Measurements from ENCODE around the gene COL28A1. TPM values are rescaled to one million over a fixed set of nuclear protein-coding genes. Genes with fewer than 3 reads are reported as not detected.

COL28A1 gene
- total RNA-seq, 3 donors from 2014 or later (not counting 1 experiment from before 2014, with no cell fraction given): 0.28 to 0.84 (median 0.45) TPM

DNA sequence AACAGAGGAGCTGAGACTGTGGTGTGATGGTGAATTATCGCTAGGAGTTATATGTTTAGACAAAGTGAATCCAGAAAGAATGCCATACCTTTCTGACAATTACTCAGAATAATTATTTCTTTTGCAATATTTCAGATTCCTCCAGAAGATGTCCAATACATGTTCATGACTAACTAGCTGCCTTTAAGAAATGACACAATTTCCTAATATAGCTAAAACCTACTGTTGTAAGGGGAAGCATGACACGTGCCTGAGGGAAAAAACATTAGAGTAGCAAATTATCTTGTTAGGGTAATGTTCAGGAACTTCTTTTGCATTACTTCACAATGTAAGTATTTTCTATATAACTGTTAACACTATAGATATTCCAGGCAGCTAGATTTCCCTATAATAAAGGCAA, 150.3 kb downstream of the COL28A1 start:
- WGBS (ENCODE audit: insufficient coverage): 100% methylated on average over 1 of the region's 2 CpGs
- Histone ChIP-seq H3K4me3 (ENCODE audit: low read length) (no peak overlapping the region), H3K27ac (ENCODE audit: low read length) (no peak overlapping the region), H3K9me3 (ENCODE audit: control insufficient read depth, insufficient read depth, low read length) (no peaks in the 10 kb centered on the region), H3K36me3 (ENCODE audit: control insufficient read depth, insufficient read depth, low read length) (no peaks in the 10 kb centered on the region), H3K4me1 (ENCODE audit: control insufficient read depth, insufficient read depth, low read length) (no peaks in the 10 kb centered on the region), H3K27me3 (ENCODE audit: control insufficient read depth, insufficient read depth, low read length) (no peaks in the 10 kb centered on the region)
- ATAC-seq: no peak
- no peak overlapping the region for H3K4me3 Mint-ChIP-seq
- TF ChIP-seq, protein P1, sequence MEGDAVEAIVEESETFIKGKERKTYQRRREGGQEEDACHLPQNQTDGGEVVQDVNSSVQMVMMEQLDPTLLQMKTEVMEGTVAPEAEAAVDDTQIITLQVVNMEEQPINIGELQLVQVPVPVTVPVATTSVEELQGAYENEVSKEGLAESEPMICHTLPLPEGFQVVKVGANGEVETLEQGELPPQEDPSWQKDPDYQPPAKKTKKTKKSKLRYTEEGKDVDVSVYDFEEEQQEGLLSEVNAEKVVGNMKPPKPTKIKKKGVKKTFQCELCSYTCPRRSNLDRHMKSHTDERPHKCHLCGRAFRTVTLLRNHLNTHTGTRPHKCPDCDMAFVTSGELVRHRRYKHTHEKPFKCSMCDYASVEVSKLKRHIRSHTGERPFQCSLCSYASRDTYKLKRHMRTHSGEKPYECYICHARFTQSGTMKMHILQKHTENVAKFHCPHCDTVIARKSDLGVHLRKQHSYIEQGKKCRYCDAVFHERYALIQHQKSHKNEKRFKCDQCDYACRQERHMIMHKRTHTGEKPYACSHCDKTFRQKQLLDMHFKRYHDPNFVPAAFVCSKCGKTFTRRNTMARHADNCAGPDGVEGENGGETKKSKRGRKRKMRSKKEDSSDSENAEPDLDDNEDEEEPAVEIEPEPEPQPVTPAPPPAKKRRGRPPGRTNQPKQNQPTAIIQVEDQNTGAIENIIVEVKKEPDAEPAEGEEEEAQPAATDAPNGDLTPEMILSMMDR (IDR thresholded peaks at IDR 0.05): no peak
- H3K36me3 Mint-ChIP-seq: peaks cover 4% of the 10 kb centered on the region
- H3K27me3 Mint-ChIP-seq (ENCODE audit: low read depth in 2 of 2): no peaks in the 10 kb centered on the region
- no peaks in the 10 kb centered on the region for H3K9me3 Mint-ChIP-seq
- no peak overlapping the region for H3K27ac Mint-ChIP-seq
- intact Hi-C loops (cut with micrococcal nuclease): no loop called here
- peaks cover 0 to 8% of the 10 kb centered on the region in 2 donors for H3K4me1 Mint-ChIP-seq
- DNase-seq: no peak

DNA sequence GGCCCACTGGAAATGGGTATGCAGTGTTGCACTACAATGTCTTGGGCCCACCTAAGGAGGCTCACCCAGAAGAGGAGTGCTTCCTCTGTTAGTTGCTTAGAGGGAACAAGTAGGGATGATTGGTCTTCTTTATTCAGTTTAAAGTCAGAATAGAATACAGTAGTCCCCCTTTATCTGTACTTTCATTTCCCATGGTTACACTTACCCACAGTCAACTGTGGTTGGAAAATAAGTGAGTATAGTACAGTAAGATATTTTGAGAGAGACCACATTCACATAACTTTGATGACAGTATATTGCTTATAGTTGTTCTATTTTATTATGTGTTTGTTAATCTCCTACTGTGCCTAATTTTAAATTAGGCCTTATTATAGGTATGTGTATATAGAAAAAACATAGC, 151.4 kb downstream of the COL28A1 start:
- no peak overlapping the region for H3K4me3 Mint-ChIP-seq
- no peak overlapping the region for H3K27ac Mint-ChIP-seq
- TF ChIP-seq, protein P1 (IDR thresholded peaks at IDR 0.05): no peak
- peaks cover 0 to 4% of the 10 kb centered on the region in 2 donors for H3K27me3 Mint-ChIP-seq (ENCODE audit: low read depth in 2 of 2)
- Histone ChIP-seq H3K4me3 (ENCODE audit: low read length) (no peak overlapping the region), H3K9me3 (ENCODE audit: control insufficient read depth, insufficient read depth, low read length) (no peaks in the 10 kb centered on the region), H3K27me3 (ENCODE audit: control insufficient read depth, insufficient read depth, low read length) (no peaks in the 10 kb centered on the region), H3K36me3 (ENCODE audit: control insufficient read depth, insufficient read depth, low read length) (no peaks in the 10 kb centered on the region), H3K27ac (ENCODE audit: low read length) (no peak overlapping the region), H3K4me1 (ENCODE audit: control insufficient read depth, insufficient read depth, low read length) (no peaks in the 10 kb centered on the region)
- no peaks in the 10 kb centered on the region for H3K36me3 Mint-ChIP-seq
- peaks cover 0 to 8% of the 10 kb centered on the region in 2 donors for H3K4me1 Mint-ChIP-seq
- DNase-seq (no peak), ATAC-seq (no peak)
- H3K9me3 Mint-ChIP-seq: no peaks in the 10 kb centered on the region
- intact Hi-C loops (cut with micrococcal nuclease): no loop called here

GRCh38 chr7:7375538-7375937, 160.1 kb downstream of the COL28A1 start:
- ATAC-seq: no peak
- H3K4me1 ChIP-seq (ENCODE audit: control insufficient read depth, insufficient read depth, low read length): no peaks in the 10 kb centered on the region
- no peak overlapping the region for H3K4me3 Mint-ChIP-seq

DNA sequence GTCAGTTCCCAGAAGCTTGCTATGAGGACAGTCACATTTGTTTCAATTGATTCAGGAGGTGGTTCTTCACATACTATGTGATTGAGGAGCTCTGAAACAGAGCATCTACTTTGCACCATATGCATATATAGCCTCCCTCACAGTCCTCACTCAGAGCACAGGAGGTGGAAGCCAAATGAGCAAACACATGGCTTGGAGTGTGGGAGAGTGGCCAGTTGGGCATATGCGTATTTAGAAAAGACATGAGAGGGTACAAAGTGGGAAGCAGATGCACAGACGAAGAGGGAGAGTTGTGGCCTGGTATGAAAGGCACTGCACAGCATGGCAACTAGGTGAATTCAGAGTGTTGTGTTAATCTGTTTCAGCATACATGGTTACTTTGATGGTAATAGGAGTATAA, 165.6 kb downstream of the COL28A1 start:
- no peak overlapping the region for H3K27ac ChIP-seq (ENCODE audit: low read length)
- H3K36me3 Mint-ChIP-seq: no peaks in the 10 kb centered on the region
- TF ChIP-seq, protein P1 (IDR thresholded peaks at IDR 0.05): no peak
- ATAC-seq (no peak), DNase-seq (no peak)
- H3K27me3 ChIP-seq (ENCODE audit: control insufficient read depth, insufficient read depth, low read length): no peaks in the 10 kb centered on the region
- intact Hi-C loops (cut with micrococcal nuclease): no loop called here
- H3K27me3 Mint-ChIP-seq (ENCODE audit: low read depth in 2 of 2): peaks cover 0 to 6% of the 10 kb centered on the region in 2 donors
- H3K36me3 ChIP-seq (ENCODE audit: control insufficient read depth, insufficient read depth, low read length): no peaks in the 10 kb centered on the region
- 97% methylated on average over 2 of the region's 2 CpGs for WGBS (ENCODE audit: insufficient coverage)
- H3K27ac Mint-ChIP-seq: no peak overlapping the region
- no peaks in the 10 kb centered on the region for H3K4me1 ChIP-seq (ENCODE audit: control insufficient read depth, insufficient read depth, low read length)
- H3K9me3 Mint-ChIP-seq: no peaks in the 10 kb centered on the region
- no peak overlapping the region for H3K4me3 Mint-ChIP-seq
- no peaks in the 10 kb centered on the region for H3K4me1 Mint-ChIP-seq
- no peaks in the 10 kb centered on the region for H3K9me3 ChIP-seq (ENCODE audit: control insufficient read depth, insufficient read depth, low read length)
- no peak overlapping the region for H3K4me3 ChIP-seq (ENCODE audit: low read length)

More at GRCh38 chr7:7375538-7375937, 160.1 kb downstream of the COL28A1 start:
- 98% methylated on average over 4 of the region's 4 CpGs for WGBS (ENCODE audit: insufficient coverage)
- TF ChIP-seq, protein P1 (IDR thresholded peaks at IDR 0.05): no peak
- no peak overlapping the region for H3K27ac Mint-ChIP-seq
- Histone ChIP-seq H3K27ac (ENCODE audit: low read length) (no peak overlapping the region), H3K9me3 (ENCODE audit: control insufficient read depth, insufficient read depth, low read length) (no peaks in the 10 kb centered on the region), H3K27me3 (ENCODE audit: control insufficient read depth, insufficient read depth, low read length) (no peaks in the 10 kb centered on the region), H3K36me3 (ENCODE audit: control insufficient read depth, insufficient read depth, low read length) (no peaks in the 10 kb centered on the region), H3K4me3 (ENCODE audit: low read length) (no peak overlapping the region)
- no peaks in the 10 kb centered on the region for H3K4me1 Mint-ChIP-seq
- H3K36me3 Mint-ChIP-seq: no peaks in the 10 kb centered on the region
- DNase-seq: no peak
- H3K9me3 Mint-ChIP-seq: no peaks in the 10 kb centered on the region
- peaks cover 0 to 9% of the 10 kb centered on the region in 2 donors for H3K27me3 Mint-ChIP-seq (ENCODE audit: low read depth in 2 of 2)
- intact Hi-C loops (cut with micrococcal nuclease): no loop called here

All from natural killer cell (primary cell).